GM12878 (cell line): Measurements from ENCODE around the gene ATXN1. TPM values are rescaled to one million over a fixed set of nuclear protein-coding genes. Genes with fewer than 3 reads are reported as not detected.

ENCODE experiments used
- EED ChIP-seq: sonication (generic); IDR thresholded peaks from 2 replicates; pipeline ENCODE4 v1.6.1; 2016; ENCODE audit warnings: antibody characterized with exemption, low read depth
- ETV6 ChIP-seq, 2 experiments: fragments of 450-650 bp in 1 of 2; IDR thresholded peaks in 1 of 2; conservative IDR thresholded peaks in 1 of 2; 2 replicates each; pipeline ENCODE4 v1.6.1; 2014; ENCODE audit warnings: antibody characterized with exemption in 1 of 2, borderline replicate concordance in 1 of 2, low read depth in 1 of 2, mild to moderate bottlenecking in 1 of 2, moderate library complexity in 1 of 2
- HDAC2 ChIP-seq: fragments of 200-600 bp; sonication (generic); IDR thresholded peaks from 2 replicates; pipeline ENCODE4 v1.6.1; 2017
- TCF7 ChIP-seq: IDR thresholded peaks from 2 replicates; pipeline ENCODE4 v1.6.1; 2014; ENCODE audit warnings: antibody characterized with exemption, borderline replicate concordance
- polyA plus RNA-seq, 11 experiments: library from polyadenylated mRNA; depleted of rRNA in 4 of 11; unstranded in 6 of 11; stranded (reverse) in 5 of 11; fragments of >200 nt; fragmentation: Nextera tagmentation in 4 of 11; fragmentation: Illumina TruSeq in 1 of 11; extraction: Ambion mirVana in 4 of 11; extraction: Trizol in 1 of 11; gene quantifications; 1 replicate in 1 of 11; 2 replicates in 10 of 11; pipeline versions ENCODE4 v1.2.1 to v1.2.3, GENCODE V29; 2011 to 2016; ENCODE audit warnings: inconsistent platforms in 2 of 11, missing spikeins in 2 of 11, low read depth in 1 of 11
- total RNA-seq, 4 experiments: library from RNA; depleted of rRNA in 3 of 4; stranded (reverse); fragments of >200 nt in 3 of 4; fragmentation: Illumina TruSeq in 1 of 4; extraction: Trizol in 1 of 4; gene quantifications; 2 replicates each; pipeline versions ENCODE4 v1.2.1 to v1.2.3, GENCODE V29; 2013 to 2021
- TF ChIP-seq, protein P1 (sequence below): IDR thresholded peaks from 2 replicates; pipeline ENCODE4 v1.6.1; 2012; ENCODE audit warnings: improper control_type of control experiment, low read depth, low read length; ENCODE audit not compliant: insufficient replicate concordance
- TF ChIP-seq, protein P2 (sequence below): fragments of 450-650 bp; formaldehyde crosslinking; IDR thresholded peaks from 2 replicates; pipeline ENCODE4 v1.4.0; 2020; ENCODE audit warnings: mild to moderate bottlenecking, moderate library complexity
- TF ChIP-seq, protein P3 (sequence below): IDR thresholded peaks from 2 replicates; pipeline ENCODE4 v1.6.1; 2011; ENCODE audit warnings: mild to moderate bottlenecking, low read depth, low read length, moderate library complexity; ENCODE audit not compliant: insufficient replicate concordance
- TF ChIP-seq, protein P4 (sequence below): IDR thresholded peaks from 2 replicates; pipeline ENCODE4 v1.6.1; 2012; ENCODE audit warnings: low read depth, low read length, improper control_type of control experiment

Gene ATXN1
- total and polyA plus RNA-seq, 10 of the 15 experiments (the other 5 are each of a cell fraction or from before 2014, with no cell fraction given): 12.2 to 51.2 (median 20.5) TPM

DNA sequence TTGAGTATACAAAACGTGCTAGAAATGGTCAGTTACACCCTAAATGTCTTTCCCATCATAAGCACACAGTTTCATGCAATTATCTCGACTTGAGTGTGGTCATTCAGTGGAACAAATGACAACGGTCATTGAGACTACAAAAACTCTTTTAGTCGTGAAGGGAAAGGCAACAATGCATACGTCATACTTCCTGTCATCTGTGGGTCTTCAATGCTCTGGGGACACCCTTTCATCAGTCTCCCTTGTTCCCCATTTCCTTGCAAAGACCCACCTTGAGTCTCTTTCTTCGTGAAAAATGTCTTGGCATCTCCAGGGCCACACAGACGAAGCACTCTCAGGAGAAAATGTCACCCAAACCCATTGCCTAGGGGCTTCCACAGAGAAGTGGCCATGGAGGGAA lies 284.4 kb downstream of the ATXN1 start (continued):
- TF ChIP-seq, protein P1, sequence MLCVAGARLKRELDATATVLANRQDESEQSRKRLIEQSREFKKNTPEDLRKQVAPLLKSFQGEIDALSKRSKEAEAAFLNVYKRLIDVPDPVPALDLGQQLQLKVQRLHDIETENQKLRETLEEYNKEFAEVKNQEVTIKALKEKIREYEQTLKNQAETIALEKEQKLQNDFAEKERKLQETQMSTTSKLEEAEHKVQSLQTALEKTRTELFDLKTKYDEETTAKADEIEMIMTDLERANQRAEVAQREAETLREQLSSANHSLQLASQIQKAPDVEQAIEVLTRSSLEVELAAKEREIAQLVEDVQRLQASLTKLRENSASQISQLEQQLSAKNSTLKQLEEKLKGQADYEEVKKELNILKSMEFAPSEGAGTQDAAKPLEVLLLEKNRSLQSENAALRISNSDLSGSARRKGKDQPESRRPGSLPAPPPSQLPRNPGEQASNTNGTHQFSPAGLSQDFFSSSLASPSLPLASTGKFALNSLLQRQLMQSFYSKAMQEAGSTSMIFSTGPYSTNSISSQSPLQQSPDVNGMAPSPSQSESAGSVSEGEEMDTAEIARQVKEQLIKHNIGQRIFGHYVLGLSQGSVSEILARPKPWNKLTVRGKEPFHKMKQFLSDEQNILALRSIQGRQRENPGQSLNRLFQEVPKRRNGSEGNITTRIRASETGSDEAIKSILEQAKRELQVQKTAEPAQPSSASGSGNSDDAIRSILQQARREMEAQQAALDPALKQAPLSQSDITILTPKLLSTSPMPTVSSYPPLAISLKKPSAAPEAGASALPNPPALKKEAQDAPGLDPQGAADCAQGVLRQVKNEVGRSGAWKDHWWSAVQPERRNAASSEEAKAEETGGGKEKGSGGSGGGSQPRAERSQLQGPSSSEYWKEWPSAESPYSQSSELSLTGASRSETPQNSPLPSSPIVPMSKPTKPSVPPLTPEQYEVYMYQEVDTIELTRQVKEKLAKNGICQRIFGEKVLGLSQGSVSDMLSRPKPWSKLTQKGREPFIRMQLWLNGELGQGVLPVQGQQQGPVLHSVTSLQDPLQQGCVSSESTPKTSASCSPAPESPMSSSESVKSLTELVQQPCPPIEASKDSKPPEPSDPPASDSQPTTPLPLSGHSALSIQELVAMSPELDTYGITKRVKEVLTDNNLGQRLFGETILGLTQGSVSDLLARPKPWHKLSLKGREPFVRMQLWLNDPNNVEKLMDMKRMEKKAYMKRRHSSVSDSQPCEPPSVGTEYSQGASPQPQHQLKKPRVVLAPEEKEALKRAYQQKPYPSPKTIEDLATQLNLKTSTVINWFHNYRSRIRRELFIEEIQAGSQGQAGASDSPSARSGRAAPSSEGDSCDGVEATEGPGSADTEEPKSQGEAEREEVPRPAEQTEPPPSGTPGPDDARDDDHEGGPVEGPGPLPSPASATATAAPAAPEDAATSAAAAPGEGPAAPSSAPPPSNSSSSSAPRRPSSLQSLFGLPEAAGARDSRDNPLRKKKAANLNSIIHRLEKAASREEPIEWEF: peak; percentile 64
- peak; percentile 62; the same call in 1 of the 2 replicates for TF ChIP-seq EED
- no peak for TF ChIP-seq HDAC2
- TF ChIP-seq ETV6 (conservative IDR thresholded peaks at IDR 0.05 in 1 of 2, IDR thresholded peaks at IDR 0.05 in 1 of 2; ENCODE audit: borderline replicate concordance in 1 of 2, low read depth in 1 of 2): peak in 1 of 2 experiments; percentile 76; a peak in 2 of 4 replicates
- TF ChIP-seq, protein P2, sequence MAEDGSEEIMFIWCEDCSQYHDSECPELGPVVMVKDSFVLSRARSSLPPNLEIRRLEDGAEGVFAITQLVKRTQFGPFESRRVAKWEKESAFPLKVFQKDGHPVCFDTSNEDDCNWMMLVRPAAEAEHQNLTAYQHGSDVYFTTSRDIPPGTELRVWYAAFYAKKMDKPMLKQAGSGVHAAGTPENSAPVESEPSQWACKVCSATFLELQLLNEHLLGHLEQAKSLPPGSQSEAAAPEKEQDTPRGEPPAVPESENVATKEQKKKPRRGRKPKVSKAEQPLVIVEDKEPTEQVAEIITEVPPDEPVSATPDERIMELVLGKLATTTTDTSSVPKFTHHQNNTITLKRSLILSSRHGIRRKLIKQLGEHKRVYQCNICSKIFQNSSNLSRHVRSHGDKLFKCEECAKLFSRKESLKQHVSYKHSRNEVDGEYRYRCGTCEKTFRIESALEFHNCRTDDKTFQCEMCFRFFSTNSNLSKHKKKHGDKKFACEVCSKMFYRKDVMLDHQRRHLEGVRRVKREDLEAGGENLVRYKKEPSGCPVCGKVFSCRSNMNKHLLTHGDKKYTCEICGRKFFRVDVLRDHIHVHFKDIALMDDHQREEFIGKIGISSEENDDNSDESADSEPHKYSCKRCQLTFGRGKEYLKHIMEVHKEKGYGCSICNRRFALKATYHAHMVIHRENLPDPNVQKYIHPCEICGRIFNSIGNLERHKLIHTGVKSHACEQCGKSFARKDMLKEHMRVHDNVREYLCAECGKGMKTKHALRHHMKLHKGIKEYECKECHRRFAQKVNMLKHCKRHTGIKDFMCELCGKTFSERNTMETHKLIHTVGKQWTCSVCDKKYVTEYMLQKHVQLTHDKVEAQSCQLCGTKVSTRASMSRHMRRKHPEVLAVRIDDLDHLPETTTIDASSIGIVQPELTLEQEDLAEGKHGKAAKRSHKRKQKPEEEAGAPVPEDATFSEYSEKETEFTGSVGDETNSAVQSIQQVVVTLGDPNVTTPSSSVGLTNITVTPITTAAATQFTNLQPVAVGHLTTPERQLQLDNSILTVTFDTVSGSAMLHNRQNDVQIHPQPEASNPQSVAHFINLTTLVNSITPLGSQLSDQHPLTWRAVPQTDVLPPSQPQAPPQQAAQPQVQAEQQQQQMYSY: no peak
- TF ChIP-seq, protein P3, sequence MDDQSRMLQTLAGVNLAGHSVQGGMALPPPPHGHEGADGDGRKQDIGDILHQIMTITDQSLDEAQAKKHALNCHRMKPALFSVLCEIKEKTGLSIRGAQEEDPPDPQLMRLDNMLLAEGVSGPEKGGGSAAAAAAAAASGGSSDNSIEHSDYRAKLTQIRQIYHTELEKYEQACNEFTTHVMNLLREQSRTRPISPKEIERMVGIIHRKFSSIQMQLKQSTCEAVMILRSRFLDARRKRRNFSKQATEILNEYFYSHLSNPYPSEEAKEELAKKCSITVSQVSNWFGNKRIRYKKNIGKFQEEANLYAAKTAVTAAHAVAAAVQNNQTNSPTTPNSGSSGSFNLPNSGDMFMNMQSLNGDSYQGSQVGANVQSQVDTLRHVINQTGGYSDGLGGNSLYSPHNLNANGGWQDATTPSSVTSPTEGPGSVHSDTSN: no peak
- TF ChIP-seq, protein P4, sequence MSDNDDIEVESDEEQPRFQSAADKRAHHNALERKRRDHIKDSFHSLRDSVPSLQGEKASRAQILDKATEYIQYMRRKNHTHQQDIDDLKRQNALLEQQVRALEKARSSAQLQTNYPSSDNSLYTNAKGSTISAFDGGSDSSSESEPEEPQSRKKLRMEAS: no peak
- TF ChIP-seq TCF7: no peak
